Immature natural killer cell (primary cell): Measurements from ENCODE around the gene TANC2. TPM values are rescaled to one million over a fixed set of nuclear protein-coding genes. Genes with fewer than 3 reads are reported as not detected.

Experiments
- DNase-seq, 3 donors: peaks; one replicate each; pipeline ENCODE4 v3.0.0; 2022; ENCODE audit warnings: mixed read lengths in 1 of 3
- H3K27ac Mint-ChIP-seq, 6 donors: one replicate each; pipeline ENCODE4 v1.8.0; 2020; ENCODE audit warnings: mixed read lengths in 6 of 6, mild to moderate bottlenecking in 5 of 6, inconsistent platforms in 4 of 6, moderate library complexity in 3 of 6
- H3K27me3 Mint-ChIP-seq, 3 donors: one replicate each; pipeline ENCODE4 v1.8.0; 2020 to 2021; ENCODE audit warnings: low read depth in 3 of 3, mild to moderate bottlenecking in 3 of 3, mixed read lengths in 3 of 3, moderate library complexity in 3 of 3, inconsistent platforms in 1 of 3
- H3K36me3 Mint-ChIP-seq, 3 donors: one replicate each; pipeline ENCODE4 v1.8.0; 2020; ENCODE audit warnings: mixed read lengths in 3 of 3, inconsistent platforms in 2 of 3, mild to moderate bottlenecking in 2 of 3
- H3K4me1 Mint-ChIP-seq, 2 donors: one replicate each; pipeline ENCODE4 v1.8.0; 2020; ENCODE audit warnings: inconsistent platforms in 2 of 2, mild to moderate bottlenecking in 2 of 2, mixed read lengths in 2 of 2, moderate library complexity in 1 of 2
- H3K4me3 Mint-ChIP-seq, 5 donors: one replicate each; pipeline ENCODE4 v1.8.0; 2020; ENCODE audit warnings: mild to moderate bottlenecking in 5 of 5, mixed read lengths in 5 of 5, inconsistent platforms in 3 of 5, moderate library complexity in 3 of 5
- H3K9me3 Mint-ChIP-seq, 6 donors: one replicate each; pipeline ENCODE4 v1.8.0; 2020; ENCODE audit warnings: mild to moderate bottlenecking in 6 of 6, mixed read lengths in 6 of 6, inconsistent platforms in 4 of 6, moderate library complexity in 3 of 6
- polyA plus RNA-seq, 3 donors: library from polyadenylated mRNA; unstranded; fragments of 300-500 nt; fragmentation: Illumina TruSeq; gene quantifications; one replicate each; pipeline ENCODE4 v1.2.3, GENCODE V29; 2021

TANC2 gene
- 1 to 10 TPM; 2.6 to 6.2 (median 4.4) TPM for polyA plus RNA-seq

DNA sequence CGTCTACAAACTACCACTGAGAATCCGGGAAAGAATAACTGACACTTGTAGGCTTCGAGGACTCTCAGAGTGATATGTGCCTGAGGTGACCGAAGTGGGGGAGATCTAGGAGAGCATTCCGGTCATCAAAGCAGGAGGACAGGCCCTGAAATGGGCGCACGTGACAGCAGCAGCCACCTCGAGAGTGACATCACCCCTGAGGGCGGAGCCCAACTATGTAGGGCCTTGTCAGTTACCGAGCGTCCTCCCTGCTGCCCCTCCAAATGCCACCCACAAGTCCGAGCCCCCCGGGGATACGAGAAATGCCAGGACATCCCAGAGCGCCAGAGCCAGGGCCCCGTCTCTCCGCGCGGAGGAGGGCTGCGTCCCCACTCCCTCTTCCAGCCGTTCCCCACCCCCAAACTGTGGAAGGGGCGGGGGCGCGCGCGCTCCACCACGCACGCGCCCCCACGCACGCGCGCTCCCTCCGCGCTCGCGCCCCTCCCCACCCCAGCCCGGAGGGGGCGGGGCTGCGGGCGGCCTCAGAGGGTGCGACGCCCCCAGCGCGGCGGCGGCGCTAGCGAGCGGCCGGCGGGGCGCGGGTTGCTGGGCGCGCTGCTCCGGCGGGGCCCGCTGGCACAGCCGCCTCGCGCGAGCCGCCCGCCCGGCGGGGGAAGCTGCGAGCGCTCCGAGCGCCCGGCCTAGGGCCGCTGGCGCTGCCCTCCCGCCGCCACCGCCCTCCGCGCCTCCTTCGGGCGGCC is at the start of gene TANC2:
TANC2 (plus strand) TSS at position 550 of the 740 bp plus-strand sequence. CDS start 43,325 bp downstream, outside the sequence.
- H3K36me3 Mint-ChIP-seq: no peaks in the 10 kb centered on the region
- H3K9me3 Mint-ChIP-seq: no peaks in the 10 kb centered on the region
- H3K27me3 Mint-ChIP-seq: peaks cover 13 to 17% (median 15%) of the 10 kb centered on the region in 3 donors
- peak within 1 kb of the TSS; percentile 97 to 99 (median 98) for H3K27ac Mint-ChIP-seq
- peaks cover 32 to 40% of the 10 kb centered on the region in 2 donors for H3K4me1 Mint-ChIP-seq
- peak within 1 kb of the TSS; percentile 95 to 98 (median 97) for H3K4me3 Mint-ChIP-seq
- DNase-seq: peak; percentile 87 to 90 (median 88)

DNA sequence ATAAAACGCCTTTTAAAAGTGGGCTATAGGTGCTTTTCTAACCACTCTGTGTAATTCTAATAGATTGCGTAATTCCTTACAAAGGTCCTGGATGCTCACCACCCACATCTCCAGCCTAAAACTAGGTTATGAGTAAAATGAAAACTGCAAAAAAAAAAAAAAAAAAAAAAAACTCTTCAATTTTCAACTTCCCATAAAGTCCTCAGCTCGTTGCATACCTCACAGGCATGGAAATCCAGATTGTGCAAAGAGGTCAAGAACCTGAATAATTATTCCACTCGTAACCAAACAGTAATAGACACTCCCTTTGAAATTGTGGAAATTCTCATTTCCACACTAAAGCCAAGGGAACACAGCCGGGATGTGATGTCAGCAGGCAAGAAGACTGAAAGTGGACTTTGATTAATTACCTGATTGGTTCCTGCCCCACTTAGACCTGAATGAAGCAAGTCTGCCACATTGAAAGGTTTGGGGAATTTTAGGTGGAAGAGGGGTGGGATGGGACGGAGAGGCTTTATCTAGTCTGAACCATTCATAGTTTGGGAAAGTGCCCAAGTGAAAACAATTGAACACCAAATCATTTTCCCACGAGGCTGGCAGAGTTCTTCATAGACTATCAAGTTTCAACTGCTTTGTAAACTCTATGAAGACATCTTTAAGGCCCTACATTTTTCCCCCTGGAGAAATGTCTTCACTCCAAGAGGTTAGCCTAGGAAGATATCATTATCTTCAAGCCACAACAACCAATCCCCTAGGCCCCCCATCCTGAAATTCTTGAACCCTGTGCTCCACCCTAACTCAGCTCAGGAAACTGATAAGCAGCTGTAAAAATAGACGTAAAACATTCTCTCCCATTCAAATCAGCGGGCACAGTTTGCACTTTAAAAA is 49.1 kb upstream of the TANC2 start:
- Mint-ChIP-seq H3K4me3 (no peak overlapping the region), H3K27me3 (peaks cover 2 to 9% (median 3%) of the 10 kb centered on the region in 3 donors), H3K36me3 (no peaks in the 10 kb centered on the region), H3K4me1 (no peaks in the 10 kb centered on the region), H3K9me3 (no peaks in the 10 kb centered on the region), H3K27ac (no peak overlapping the region)
- DNase-seq: no peak

DNA sequence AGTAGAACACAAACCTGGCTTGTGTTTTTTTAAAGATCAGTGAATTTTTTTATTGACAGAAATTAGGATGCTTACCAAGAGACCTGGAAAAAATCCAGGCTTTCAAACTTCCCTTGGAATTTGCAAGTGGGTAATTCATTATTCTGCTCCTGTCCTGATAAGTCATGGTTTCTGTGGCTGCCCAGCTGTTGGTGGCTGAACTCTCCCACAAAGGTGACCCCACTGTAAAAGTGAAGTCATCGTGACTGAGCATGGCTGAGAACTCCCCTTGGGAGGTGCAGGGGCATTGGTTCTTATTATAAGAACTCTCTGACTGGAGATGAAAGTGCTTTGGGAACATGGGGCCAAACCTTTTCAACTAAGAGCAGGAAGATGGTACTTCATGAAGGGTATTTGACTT is 46.6 kb upstream of the TANC2 start:
- no peak overlapping the region for H3K4me3 Mint-ChIP-seq
- H3K36me3 Mint-ChIP-seq: no peaks in the 10 kb centered on the region
- no peaks in the 10 kb centered on the region for H3K9me3 Mint-ChIP-seq
- peaks cover 2 to 4% (median 3%) of the 10 kb centered on the region in 3 donors for H3K27me3 Mint-ChIP-seq
- no peak overlapping the region for H3K27ac Mint-ChIP-seq
- no peaks in the 10 kb centered on the region for H3K4me1 Mint-ChIP-seq
- DNase-seq: no peak

DNA sequence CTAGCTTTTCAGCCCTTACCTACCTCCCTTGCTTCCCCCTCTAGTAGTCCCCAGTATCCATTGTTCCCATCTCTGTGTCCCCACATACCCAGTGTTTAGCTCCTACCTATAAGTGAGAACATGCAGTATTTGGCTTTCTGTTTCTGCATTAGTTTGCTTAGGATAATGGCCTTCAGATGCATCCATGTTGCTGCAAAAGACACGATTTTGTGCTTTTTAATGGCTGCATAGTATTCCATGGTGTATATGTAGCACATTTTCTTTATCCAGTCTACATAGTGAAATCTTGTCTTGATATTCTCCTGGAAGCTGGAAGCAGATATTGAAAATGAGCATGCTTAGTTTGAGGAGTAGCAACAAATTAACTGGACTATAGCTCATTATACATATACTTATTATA is 45.7 kb upstream of the TANC2 start:
- Mint-ChIP-seq H3K4me1 (no peaks in the 10 kb centered on the region), H3K36me3 (no peaks in the 10 kb centered on the region), H3K27me3 (peaks cover 2 to 4% (median 3%) of the 10 kb centered on the region in 3 donors), H3K4me3 (no peak overlapping the region), H3K27ac (no peak overlapping the region), H3K9me3 (no peaks in the 10 kb centered on the region)
- no peak for DNase-seq

DNA sequence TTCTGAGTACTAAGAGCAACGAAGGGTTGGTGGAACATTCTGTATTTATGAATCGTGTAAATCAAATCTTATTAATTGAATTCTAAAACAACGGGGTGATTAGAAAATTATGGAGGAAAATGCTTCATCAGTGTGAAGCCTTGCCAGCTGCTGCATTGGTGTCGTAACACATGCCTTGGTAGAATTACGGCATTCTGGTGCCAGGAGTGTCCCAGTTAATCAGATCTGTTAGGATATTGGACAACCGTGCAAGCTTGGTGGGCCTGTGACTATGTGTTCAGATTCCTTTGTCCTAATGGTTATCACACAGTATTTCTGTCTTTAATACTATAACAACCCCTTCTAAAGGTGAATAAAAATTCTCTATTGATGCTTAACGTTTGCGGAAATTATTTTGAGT is 44.2 kb upstream of the TANC2 start:
- Mint-ChIP-seq H3K36me3 (no peaks in the 10 kb centered on the region), H3K9me3 (no peaks in the 10 kb centered on the region), H3K4me1 (no peaks in the 10 kb centered on the region), H3K27ac (no peak overlapping the region), H3K4me3 (no peak overlapping the region), H3K27me3 (peaks cover 2% of the 10 kb centered on the region in 3 donors)
- no peak for DNase-seq

DNA sequence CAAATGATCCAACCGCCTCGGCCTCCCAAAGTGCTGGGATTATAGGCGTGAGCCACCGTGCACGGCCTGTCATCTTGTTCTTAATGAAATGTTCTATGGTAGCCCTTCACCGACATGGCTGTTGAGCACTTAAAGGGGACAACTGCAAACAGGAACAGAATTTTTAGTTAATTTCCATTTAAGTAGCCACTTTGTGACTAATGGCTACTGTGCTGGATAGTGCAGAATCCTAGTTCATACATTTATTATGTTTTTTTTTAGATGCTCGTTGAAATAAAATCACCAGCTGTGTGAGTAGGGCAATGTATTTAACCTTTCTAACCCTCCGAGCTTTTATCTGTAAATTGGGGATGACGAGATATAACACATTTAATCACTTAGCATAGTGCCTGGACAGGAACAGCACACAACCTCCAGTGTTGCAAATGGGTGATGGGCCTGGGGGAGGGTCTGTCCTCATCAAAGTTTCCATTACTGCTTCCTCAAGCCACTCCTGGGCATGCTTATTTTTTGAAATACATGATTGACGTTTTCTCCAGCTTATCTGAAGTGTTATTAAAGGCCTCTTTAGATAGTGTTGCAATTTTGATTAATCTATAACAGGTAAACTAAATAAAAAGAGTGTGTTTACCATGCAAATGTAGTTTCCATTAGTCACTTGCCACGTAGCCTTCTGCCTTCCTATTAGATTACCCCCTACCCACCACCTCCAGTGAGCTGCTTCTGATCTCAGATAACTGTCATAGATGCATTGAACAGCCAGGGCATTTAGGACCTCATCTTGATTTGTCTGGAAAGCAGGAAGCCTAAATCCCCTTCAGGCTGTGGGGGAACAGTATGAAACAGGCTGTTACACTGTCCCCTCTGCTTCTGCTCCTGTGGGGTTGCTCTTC is 42.5 kb upstream of the TANC2 start:
- no peaks in the 10 kb centered on the region for H3K4me1 Mint-ChIP-seq
- no peak overlapping the region for H3K4me3 Mint-ChIP-seq
- DNase-seq: no peak
- H3K36me3 Mint-ChIP-seq: no peaks in the 10 kb centered on the region
- no peaks in the 10 kb centered on the region for H3K9me3 Mint-ChIP-seq
- H3K27me3 Mint-ChIP-seq: peaks cover under 1 to 7% (median 6%) of the 10 kb centered on the region in 3 donors
- no peak overlapping the region for H3K27ac Mint-ChIP-seq

DNA sequence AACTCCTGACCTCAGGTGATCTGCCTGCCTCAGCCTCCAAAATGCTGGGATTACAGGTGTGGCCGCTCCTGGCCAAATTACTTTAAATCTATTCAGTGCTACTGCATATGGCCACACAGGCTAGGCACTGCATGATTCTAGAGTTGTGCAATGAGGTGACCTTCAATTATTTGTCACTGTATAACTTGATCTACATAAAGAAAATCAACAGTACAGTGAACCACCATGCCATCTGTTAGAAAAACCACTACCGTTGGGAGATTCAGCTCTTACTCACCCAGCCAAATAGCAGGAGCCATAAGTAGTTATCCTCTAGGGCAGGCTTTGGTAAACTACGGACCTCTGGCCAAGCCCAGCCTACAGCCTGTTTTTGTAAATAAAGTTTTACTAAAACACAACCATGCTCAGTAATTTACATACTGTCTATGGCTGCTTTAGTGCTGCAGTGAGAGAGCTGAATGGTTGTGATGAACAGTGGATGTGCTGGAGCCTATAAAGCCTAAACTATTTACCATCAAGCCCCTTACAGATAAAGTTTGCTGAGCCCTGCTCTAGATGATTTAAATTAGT is 40.7 kb upstream of the TANC2 start:
- peaks cover 0 to 7% (median 6%) of the 10 kb centered on the region in 3 donors for H3K27me3 Mint-ChIP-seq
- no peak overlapping the region for H3K27ac Mint-ChIP-seq

DNA sequence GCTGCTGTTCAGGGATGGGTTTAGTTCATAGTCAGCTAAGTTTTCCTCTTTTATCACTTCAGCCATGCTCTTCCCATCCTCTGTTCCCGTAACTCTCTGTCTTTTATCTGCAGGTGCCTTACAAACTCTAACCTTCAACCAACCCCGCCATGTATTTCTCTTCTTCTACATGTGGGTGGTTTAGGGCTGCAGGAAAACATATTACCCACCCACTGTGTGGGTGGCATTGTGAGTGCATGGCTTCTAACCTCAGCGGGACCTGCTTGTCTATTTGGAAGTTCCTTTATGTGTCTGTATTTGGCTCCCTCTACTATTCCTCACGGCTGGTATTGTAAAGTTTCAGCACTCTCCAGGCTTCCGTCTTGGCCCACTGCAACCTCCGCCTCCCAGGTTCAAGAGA is 39.0 kb upstream of the TANC2 start:
- Mint-ChIP-seq H3K27me3 (peaks cover 0 to 8% (median 4%) of the 10 kb centered on the region in 3 donors), H3K4me1 (no peaks in the 10 kb centered on the region), H3K36me3 (no peaks in the 10 kb centered on the region), H3K27ac (no peak overlapping the region), H3K4me3 (no peak overlapping the region), H3K9me3 (no peaks in the 10 kb centered on the region)
- no peak for DNase-seq

More for the DNA sequence above, 40.7 kb upstream of the TANC2 start:
- Mint-ChIP-seq H3K9me3 (no peaks in the 10 kb centered on the region), H3K4me3 (no peak overlapping the region), H3K36me3 (no peaks in the 10 kb centered on the region), H3K4me1 (no peaks in the 10 kb centered on the region)
- no peak for DNase-seq

DNA sequence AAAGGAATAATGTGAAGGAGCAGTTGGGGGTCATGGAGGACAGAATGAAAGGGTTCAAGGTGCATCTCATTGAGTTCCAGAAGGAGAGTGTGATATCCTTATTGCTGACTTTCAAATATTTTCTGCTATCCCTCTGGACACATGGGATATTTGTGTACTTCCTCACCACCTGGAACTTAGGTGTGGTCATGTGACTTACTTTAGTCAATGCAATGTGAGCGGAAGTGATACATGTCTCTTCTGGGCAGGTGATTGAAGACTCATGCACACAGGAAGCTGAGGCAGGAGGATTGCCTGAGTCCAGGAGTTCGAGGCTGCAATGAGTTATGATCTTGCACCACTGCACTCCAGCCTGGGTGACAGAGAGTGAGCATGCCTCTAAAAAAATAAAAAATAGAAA is 36.7 kb upstream of the TANC2 start:
- Mint-ChIP-seq H3K27me3 (peaks cover 0 to 14% (median 6%) of the 10 kb centered on the region in 3 donors), H3K27ac (no peak overlapping the region), H3K9me3 (no peaks in the 10 kb centered on the region), H3K4me1 (no peaks in the 10 kb centered on the region), H3K4me3 (no peak overlapping the region), H3K36me3 (no peaks in the 10 kb centered on the region)
- no peak for DNase-seq

GRCh38 chr17:62931101-62931500 is 34.9 kb upstream of the TANC2 start:
- Mint-ChIP-seq H3K36me3 (no peaks in the 10 kb centered on the region), H3K27me3 (peaks cover 2 to 14% (median 9%) of the 10 kb centered on the region in 3 donors), H3K4me3 (no peak overlapping the region), H3K4me1 (no peaks in the 10 kb centered on the region), H3K9me3 (peaks cover 0 to 2% (median 0%) of the 10 kb centered on the region in 6 donors), H3K27ac (no peak overlapping the region)
- no peak for DNase-seq

- peaks cover 2 to 11% (median 4%) of the 10 kb centered on the region in 3 donors for H3K27me3 Mint-ChIP-seq
- H3K36me3 Mint-ChIP-seq: no peaks in the 10 kb centered on the region
- no peak overlapping the region for H3K4me3 Mint-ChIP-seq
- H3K9me3 Mint-ChIP-seq: peaks cover 0 to 2% (median 0%) of the 10 kb centered on the region in 6 donors
- no peaks in the 10 kb centered on the region for H3K4me1 Mint-ChIP-seq
- no peak overlapping the region for H3K27ac Mint-ChIP-seq
- DNase-seq: no peak
Observed at GRCh38 chr17:62933501-62934385, 32.3 kb upstream of the TANC2 start.

- Mint-ChIP-seq H3K36me3 (no peaks in the 10 kb centered on the region), H3K4me1 (no peaks in the 10 kb centered on the region), H3K27me3 (peaks cover 2 to 15% (median 4%) of the 10 kb centered on the region in 3 donors), H3K27ac (no peak overlapping the region), H3K9me3 (peaks cover 0 to 6% (median under 1%) of the 10 kb centered on the region in 6 donors), H3K4me3 (no peak overlapping the region)
- DNase-seq: no peak
Observed at GRCh38 chr17:62935098-62935497, 30.9 kb upstream of the TANC2 start.
